Stimulated activated CD8-positive, alpha-beta memory T cell treated with anti-CD3 and anti-CD28 coated beads, Interleukin-15, amount 100 ng/mL, for 1 hour (primary cell): Measurements from ENCODE around the gene DIDO1.

Source experiments
- DNase-seq: peaks from one replicate; pipeline ENCODE4 v3.0.0-alpha.2; 2020; ENCODE audit warnings: low read depth

Gene DIDO1

DNA sequence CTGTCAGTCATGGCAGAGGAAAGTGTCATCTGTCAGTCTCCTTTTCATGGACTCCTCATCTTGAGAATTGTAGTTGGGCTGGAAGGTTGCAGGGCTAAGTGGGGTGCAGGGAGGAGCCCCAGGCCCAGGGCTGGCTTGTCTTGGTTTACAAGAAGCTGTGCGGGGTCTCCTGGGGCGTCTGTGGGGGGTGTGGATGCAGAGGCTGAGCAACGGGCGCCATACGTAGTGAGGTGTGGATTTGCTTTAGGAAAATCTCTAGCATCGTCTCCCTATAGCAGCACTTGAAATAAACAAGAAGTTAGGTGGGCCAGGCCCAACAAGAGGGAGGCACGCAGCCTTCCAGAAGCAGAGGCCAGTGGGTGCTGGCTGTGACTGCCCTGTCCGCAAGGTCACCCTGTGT lies 24.4 kb upstream of the DIDO1 start:
- DNase-seq = no peak

GRCh38 chr20:62949962-62950361 lies 23.7 kb upstream of the DIDO1 start:
- no peak for DNase-seq

DNA sequence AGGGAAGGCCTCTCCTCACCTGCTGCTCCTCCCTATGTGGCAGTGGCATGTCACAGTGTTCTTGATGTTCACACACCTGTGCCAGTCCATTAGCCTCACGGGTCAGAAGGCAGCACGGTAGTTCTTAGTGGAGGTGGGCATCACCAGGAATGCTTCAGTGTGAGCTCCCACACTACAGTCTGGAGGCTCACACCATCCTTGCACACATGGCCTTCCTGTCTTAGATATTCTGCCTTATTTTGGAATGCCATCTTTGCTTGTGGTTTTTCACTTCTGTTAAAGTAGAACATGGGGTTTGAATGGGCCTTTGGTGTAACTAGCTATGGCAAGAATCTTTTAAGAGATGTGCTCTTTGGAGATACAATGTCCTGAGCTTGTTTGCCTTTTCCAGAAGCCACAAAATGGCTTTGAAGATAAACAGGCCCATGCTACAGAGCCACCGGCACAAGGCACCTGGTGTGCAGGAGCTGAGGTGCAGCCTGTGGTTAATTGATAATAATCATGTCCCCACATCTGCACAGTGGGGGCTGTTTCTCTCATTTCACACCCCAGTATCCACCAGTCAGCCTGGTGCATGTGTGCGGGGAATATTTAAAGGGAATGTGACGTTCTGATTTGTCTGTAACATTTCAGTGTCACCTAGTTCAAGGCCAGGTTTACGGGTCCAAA lies 23.0 kb upstream of the DIDO1 start:
- DNase-seq = no peak

GRCh38 chr20:62947532-62948300 lies 21.4 kb upstream of the DIDO1 start:
- DNase-seq = no peak

DNA sequence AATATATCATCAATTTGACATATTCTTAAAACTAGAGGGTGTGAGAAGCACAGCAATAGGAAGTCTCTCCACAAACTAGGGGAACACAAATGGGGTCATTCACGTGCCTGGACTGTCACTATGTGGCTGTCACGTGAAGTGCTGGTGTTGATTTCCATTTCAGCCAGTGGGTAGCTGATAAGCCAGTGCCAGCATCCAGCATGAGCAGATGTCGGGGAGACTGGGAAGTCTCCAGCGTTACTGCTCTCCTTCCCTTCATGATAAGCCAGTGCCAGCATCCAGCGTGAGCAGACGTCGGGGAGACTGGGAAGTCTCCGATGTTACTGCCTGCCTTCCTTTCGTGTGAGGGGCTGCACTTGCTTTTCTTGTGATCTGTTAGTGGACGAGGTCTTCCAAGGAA lies 20.6 kb upstream of the DIDO1 start:
- no peak for DNase-seq

- no peak for DNase-seq
These were observed 19.6 kb upstream of the DIDO1 start for GRCh38 chr20:62945771-62946339.

GRCh38 chr20:62944746-62945145 lies 18.4 kb upstream of the DIDO1 start:
- no peak for DNase-seq

DNA sequence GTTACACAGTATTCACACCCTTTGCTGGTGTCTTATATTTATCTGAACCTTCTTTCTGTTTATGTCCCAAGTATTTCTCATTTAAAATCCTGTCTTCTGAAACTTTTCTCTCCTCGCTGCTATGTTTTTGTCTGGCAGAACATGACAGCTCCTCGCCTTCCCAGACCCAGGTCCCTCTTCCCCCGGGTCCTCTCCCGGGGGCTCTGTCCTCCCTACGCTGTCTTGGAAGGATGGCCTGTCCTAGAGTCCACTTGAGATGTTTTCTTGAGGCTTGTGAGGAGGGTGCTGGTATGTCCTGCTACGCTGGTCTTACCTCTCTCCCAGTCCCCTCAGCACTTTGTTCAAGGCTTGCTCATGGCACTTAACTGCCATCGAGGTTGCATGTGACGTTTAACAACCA lies 17.9 kb upstream of the DIDO1 start:
- DNase-seq = no peak

DNA sequence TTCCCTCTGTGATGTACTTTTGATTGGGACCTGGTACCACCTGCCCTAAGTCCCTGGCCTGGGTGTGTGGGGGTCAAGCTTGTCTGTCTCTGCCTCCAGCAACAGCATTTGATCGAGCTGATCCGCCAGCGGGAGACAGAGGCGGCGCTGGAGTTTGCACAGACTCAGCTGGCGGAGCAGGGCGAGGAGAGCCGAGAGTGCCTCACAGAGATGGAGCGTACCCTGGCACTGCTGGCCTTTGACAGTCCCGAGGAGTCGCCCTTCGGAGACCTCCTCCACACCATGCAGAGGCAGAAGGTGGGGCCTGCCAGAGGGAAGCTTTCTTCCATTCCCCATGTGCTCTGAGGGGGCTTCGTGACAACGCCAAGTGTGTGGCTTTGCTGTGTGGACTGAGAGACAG lies 17.1 kb upstream of the DIDO1 start:
- no peak for DNase-seq

GRCh38 chr20:62942456-62942855 lies 16.2 kb upstream of the DIDO1 start:
- no peak for DNase-seq

- no peak for DNase-seq
These were observed 15.5 kb upstream of the DIDO1 start for GRCh38 chr20:62941792-62942191.

- no peak for DNase-seq
These were observed 14.6 kb upstream of the DIDO1 start for GRCh38 chr20:62940875-62941274.

- no peak for DNase-seq
These were observed 12.0 kb upstream of the DIDO1 start, which contains the start of gene GID8 for GRCh38 chr20:62938105-62938888. TSS of gene GID8 (plus strand) at chr20:62938147. CDS start at chr20:62941503, 3,356 bp downstream.

GRCh38 chr20:62937268-62938104 lies 11.2 kb upstream of the DIDO1 start:
- peak; percentile 93 for DNase-seq

- DNase-seq = no peak
These were observed 9.8 kb upstream of the DIDO1 start for GRCh38 chr20:62935968-62936585.

DNA sequence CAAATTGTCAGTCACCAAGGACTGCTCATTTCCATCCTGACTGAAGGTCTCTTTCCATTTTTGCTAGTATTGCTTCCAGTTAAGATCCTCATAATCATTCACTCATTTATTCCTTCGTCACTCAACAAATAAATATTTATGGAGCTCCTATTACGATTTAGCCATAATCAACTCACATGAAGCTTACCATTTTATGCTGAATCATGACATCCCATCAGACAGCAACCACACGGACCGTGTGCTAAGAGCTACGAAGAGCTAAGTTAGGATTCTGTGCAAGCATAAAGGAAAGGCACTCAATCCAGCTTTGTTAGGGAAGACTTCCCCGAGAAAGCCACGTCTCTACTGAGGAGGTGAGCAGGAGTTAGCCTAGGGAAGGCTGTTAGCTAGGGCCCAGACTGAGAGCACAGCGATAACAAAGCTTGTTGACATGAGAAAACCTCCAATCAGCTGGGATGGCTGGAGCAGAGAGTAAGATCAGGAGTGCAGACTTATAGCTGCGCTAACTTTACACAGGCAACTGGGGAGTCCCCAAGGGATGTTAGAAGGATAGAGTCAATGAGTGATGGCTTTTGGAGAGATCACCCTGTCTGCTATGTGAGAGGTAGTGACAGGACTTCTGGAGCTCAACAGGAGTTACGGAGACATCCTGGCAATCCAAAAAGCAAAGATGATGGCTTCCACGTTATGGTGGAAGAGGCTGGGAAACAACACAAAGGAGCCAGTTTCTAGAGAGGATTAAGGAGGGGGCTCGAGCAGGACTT lies 9.1 kb upstream of the DIDO1 start:
- DNase-seq = no peak

GRCh38 chr20:62933966-62934365 lies 7.7 kb upstream of the DIDO1 start:
- no peak for DNase-seq

DNA sequence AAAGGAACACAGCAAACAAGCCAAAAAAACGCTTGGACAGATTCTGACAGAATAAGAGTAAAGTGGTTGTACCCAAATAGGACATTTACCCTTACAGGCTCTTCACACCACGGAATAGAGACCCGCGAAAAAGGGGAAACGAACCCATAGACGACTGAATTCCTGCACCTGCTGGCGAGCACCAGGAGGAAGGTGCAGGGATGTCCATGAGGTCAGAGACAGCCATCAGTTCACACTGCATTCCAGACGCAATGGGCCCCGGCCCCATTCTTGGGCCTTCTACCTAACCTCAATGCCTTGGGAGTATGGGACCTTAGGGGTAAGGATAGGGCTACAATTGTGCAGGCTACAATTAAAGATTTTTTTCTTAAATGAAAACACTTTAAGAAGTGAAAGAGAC lies 5.2 kb upstream of the DIDO1 start:
- no peak for DNase-seq

- DNase-seq = no peak
These were observed 2.8 kb upstream of the DIDO1 start for GRCh38 chr20:62929051-62929538.

GRCh38 chr20:62928246-62928939 lies 2.1 kb upstream of the DIDO1 start:
- DNase-seq = no peak
